ENCODE measurements around the gene KREMEN2. TPM values are rescaled to one million over a fixed set of nuclear protein-coding genes. Genes with fewer than 3 reads are reported as not detected.

The KREMEN2 gene
- total and polyA plus RNA-seq, 2 of the 8 experiments (the other 6 are each of a cell fraction or from before 2014, with no cell fraction given) = 6.6 to 7.0 TPM

DNA sequence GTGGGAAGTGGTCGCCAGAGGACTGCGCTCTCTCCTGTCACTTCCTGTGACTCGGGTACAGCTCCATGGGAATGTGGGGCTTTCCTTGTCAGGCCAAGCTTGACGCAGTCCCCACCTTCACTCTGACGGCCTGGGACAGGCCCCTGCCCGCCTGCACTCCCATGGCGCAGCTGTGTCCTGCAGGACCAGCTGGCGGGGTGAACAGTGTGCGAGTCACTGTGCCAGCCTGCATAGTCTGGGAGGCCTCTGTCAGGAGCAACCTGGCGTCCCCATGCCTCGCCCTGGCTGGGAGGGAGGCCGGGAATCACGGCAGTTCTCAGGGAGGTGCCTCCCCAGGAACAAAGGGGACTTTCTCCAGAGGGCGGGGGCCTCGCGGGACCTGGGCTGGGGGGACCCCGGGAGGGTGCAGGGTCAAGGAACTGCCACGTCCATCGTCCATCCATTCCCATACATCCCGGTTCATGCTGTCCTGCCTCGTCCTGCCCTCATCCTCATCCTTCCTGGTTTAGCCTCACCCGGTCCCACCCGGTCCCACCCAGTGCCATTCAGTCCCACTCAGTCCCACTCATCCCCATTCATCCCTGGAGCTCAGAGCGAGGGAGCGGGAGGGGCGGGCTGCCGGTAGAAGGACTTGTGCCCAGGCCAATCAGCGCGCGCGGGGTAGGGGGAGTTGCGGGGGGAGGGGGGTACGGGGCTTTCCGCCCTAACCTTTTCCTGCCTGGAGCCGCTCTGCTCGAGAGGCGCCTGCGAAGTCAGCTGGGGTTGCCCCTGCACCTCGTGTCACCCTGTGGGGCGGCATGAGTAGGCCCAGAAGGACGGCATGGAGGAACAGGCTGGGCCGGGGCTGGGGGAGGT is 38.9 kb upstream of the KREMEN2 start (continued):
- TF ChIP-seq, protein P1, sequence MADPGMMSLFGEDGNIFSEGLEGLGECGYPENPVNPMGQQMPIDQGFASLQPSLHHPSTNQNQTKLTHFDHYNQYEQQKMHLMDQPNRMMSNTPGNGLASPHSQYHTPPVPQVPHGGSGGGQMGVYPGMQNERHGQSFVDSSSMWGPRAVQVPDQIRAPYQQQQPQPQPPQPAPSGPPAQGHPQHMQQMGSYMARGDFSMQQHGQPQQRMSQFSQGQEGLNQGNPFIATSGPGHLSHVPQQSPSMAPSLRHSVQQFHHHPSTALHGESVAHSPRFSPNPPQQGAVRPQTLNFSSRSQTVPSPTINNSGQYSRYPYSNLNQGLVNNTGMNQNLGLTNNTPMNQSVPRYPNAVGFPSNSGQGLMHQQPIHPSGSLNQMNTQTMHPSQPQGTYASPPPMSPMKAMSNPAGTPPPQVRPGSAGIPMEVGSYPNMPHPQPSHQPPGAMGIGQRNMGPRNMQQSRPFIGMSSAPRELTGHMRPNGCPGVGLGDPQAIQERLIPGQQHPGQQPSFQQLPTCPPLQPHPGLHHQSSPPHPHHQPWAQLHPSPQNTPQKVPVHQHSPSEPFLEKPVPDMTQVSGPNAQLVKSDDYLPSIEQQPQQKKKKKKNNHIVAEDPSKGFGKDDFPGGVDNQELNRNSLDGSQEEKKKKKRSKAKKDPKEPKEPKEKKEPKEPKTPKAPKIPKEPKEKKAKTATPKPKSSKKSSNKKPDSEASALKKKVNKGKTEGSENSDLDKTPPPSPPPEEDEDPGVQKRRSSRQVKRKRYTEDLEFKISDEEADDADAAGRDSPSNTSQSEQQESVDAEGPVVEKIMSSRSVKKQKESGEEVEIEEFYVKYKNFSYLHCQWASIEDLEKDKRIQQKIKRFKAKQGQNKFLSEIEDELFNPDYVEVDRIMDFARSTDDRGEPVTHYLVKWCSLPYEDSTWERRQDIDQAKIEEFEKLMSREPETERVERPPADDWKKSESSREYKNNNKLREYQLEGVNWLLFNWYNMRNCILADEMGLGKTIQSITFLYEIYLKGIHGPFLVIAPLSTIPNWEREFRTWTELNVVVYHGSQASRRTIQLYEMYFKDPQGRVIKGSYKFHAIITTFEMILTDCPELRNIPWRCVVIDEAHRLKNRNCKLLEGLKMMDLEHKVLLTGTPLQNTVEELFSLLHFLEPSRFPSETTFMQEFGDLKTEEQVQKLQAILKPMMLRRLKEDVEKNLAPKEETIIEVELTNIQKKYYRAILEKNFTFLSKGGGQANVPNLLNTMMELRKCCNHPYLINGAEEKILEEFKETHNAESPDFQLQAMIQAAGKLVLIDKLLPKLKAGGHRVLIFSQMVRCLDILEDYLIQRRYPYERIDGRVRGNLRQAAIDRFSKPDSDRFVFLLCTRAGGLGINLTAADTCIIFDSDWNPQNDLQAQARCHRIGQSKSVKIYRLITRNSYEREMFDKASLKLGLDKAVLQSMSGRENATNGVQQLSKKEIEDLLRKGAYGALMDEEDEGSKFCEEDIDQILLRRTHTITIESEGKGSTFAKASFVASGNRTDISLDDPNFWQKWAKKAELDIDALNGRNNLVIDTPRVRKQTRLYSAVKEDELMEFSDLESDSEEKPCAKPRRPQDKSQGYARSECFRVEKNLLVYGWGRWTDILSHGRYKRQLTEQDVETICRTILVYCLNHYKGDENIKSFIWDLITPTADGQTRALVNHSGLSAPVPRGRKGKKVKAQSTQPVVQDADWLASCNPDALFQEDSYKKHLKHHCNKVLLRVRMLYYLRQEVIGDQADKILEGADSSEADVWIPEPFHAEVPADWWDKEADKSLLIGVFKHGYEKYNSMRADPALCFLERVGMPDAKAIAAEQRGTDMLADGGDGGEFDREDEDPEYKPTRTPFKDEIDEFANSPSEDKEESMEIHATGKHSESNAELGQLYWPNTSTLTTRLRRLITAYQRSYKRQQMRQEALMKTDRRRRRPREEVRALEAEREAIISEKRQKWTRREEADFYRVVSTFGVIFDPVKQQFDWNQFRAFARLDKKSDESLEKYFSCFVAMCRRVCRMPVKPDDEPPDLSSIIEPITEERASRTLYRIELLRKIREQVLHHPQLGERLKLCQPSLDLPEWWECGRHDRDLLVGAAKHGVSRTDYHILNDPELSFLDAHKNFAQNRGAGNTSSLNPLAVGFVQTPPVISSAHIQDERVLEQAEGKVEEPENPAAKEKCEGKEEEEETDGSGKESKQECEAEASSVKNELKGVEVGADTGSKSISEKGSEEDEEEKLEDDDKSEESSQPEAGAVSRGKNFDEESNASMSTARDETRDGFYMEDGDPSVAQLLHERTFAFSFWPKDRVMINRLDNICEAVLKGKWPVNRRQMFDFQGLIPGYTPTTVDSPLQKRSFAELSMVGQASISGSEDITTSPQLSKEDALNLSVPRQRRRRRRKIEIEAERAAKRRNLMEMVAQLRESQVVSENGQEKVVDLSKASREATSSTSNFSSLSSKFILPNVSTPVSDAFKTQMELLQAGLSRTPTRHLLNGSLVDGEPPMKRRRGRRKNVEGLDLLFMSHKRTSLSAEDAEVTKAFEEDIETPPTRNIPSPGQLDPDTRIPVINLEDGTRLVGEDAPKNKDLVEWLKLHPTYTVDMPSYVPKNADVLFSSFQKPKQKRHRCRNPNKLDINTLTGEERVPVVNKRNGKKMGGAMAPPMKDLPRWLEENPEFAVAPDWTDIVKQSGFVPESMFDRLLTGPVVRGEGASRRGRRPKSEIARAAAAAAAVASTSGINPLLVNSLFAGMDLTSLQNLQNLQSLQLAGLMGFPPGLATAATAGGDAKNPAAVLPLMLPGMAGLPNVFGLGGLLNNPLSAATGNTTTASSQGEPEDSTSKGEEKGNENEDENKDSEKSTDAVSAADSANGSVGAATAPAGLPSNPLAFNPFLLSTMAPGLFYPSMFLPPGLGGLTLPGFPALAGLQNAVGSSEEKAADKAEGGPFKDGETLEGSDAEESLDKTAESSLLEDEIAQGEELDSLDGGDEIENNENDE (IDR thresholded peaks at IDR 0.05; ENCODE audit: insufficient replicate concordance, low read length) = no peak
- TF ChIP-seq TAF7 (optimal IDR thresholded peaks at IDR 0.05; ENCODE audit: borderline replicate concordance, low read depth, low read length) (no peak), EZH2 (IDR thresholded peaks at IDR 0.05; ENCODE audit: low read depth, low read length, severe bottlenecking) (no peak), EP300 (IDR thresholded peaks at IDR 0.05; ENCODE audit: borderline replicate concordance in 1 of 2, low read depth in 2 of 2, low read length in 2 of 2) (no peak), YY1 (IDR thresholded peaks at IDR 0.05; ENCODE audit: low read depth, low read length) (no peak), HDAC6 (IDR thresholded peaks at IDR 0.05; ENCODE audit: low read depth, low read length) (no peak), HDAC2 (IDR thresholded peaks at IDR 0.05; ENCODE audit: borderline replicate concordance in 1 of 2, low read depth in 2 of 2, low read length in 2 of 2) (no peak), TCF12 (IDR thresholded peaks at IDR 0.05; ENCODE audit: low read depth, low read length) (no peak), JUN (IDR thresholded peaks at IDR 0.05; ENCODE audit: low read depth, low read length) (no peak)
